ENCODE measurements around the gene WNT1. TPM values are rescaled to one million over a fixed set of nuclear protein-coding genes. Genes with fewer than 3 reads are reported as not detected.

WNT1 gene
- total RNA-seq, 1 experiment from 2014 or later = not detected

DNA sequence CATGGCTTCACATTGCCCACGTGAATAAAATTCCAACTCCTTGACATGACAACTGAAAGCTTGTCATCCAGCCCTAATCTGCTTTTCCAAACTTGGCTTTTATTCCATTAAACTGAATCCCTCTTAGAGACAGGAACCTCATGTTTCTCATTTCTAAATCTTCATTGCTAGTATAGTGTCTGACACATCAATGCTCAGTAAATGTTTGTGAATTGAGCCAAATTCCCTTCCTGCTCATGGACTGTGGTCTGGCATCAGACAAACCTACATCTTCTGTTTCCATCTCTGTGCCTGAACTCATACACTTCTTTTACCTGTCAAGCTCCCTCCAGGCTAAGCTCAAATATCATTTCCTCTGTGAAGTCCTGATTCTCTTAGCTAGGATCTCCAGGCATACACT, 48.6 kb upstream of the WNT1 start:
- peaks cover 29 to 60% (median 42%) of the 10 kb centered on the region in 3 experiments for H3K36me3 Mint-ChIP-seq (ENCODE audit: insufficient read depth in 1 of 3, low read depth in 3 of 3)
- no peak overlapping the region for H2BK5ac ChIP-seq (ENCODE audit: insufficient read length, low read length)
- no peak overlapping the region for H3K27ac ChIP-seq (ENCODE audit: insufficient read length, low read depth, low read length)
- no peak overlapping the region for H3K4me2 ChIP-seq (ENCODE audit: insufficient read depth, insufficient read length, low read length)
- no peak overlapping the region for H3K27ac Mint-ChIP-seq
- no peak overlapping the region for H2AK5ac ChIP-seq (ENCODE audit: insufficient read length, low read length)
- H3K79me2 ChIP-seq (ENCODE audit: insufficient read depth, low read length) = no peaks in the 10 kb centered on the region
- H4K20me1 ChIP-seq (ENCODE audit: control insufficient read depth, insufficient read depth, insufficient read length) = no peaks in the 10 kb centered on the region
- no peaks in the 10 kb centered on the region for H3K9me3 ChIP-seq (ENCODE audit: control insufficient read depth, low read depth, low read length)
- H2BK120ac ChIP-seq (ENCODE audit: low read depth, low read length, poor library complexity, severe bottlenecking) = no peak overlapping the region
- no peak overlapping the region for H4K91ac ChIP-seq (ENCODE audit: insufficient read length, low read depth, low read length)
- H2BK12ac ChIP-seq (ENCODE audit: insufficient read length, low read depth, low read length) = no peak overlapping the region
- H3K56ac ChIP-seq (ENCODE audit: insufficient read length, low read depth, low read length) = no peak overlapping the region
- peaks cover 3 to 5% of the 10 kb centered on the region in 2 experiments for H3K4me1 Mint-ChIP-seq
- H3K9me3 Mint-ChIP-seq = no peaks in the 10 kb centered on the region
- H2BK20ac ChIP-seq (ENCODE audit: low read depth, low read length, poor library complexity, severe bottlenecking) = no peak overlapping the region
- H4K8ac ChIP-seq (replicated peaks; ENCODE audit: insufficient read length, low read depth, low read length) = no peak overlapping the region
- no peak overlapping the region for H3K18ac ChIP-seq (ENCODE audit: insufficient read length, low read depth, low read length)
- H3K23me2 ChIP-seq (ENCODE audit: insufficient read length, low read depth, low read length, poor library complexity, severe bottlenecking) = peaks cover 2% of the 10 kb centered on the region
- no peaks in the 10 kb centered on the region for H3K27me3 ChIP-seq (ENCODE audit: insufficient read depth, low read length)
- no peak overlapping the region for H3T11ph ChIP-seq (ENCODE audit: low read length)
- H4K5ac ChIP-seq (ENCODE audit: insufficient read length, low read depth, low read length) = no peak overlapping the region
- TF ChIP-seq, protein P1, sequence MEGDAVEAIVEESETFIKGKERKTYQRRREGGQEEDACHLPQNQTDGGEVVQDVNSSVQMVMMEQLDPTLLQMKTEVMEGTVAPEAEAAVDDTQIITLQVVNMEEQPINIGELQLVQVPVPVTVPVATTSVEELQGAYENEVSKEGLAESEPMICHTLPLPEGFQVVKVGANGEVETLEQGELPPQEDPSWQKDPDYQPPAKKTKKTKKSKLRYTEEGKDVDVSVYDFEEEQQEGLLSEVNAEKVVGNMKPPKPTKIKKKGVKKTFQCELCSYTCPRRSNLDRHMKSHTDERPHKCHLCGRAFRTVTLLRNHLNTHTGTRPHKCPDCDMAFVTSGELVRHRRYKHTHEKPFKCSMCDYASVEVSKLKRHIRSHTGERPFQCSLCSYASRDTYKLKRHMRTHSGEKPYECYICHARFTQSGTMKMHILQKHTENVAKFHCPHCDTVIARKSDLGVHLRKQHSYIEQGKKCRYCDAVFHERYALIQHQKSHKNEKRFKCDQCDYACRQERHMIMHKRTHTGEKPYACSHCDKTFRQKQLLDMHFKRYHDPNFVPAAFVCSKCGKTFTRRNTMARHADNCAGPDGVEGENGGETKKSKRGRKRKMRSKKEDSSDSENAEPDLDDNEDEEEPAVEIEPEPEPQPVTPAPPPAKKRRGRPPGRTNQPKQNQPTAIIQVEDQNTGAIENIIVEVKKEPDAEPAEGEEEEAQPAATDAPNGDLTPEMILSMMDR (conservative IDR thresholded peaks at IDR 0.05) = no peak
- no peak overlapping the region for H2BK15ac ChIP-seq (ENCODE audit: low read depth, low read length)
- no peak overlapping the region for H3K14ac ChIP-seq (ENCODE audit: insufficient read depth, low read length)
- no peak for DNase-seq
- H3K9ac ChIP-seq (ENCODE audit: extremely low read depth, insufficient read length, low read length) = no peak overlapping the region
- no peaks in the 10 kb centered on the region for H3K4me1 ChIP-seq (ENCODE audit: insufficient read depth, low read length)
- H3K4me3 Mint-ChIP-seq = no peak overlapping the region
- WGBS (ENCODE audit: extremely low coverage, insufficient read length, low lambda C conversion rate) = no CpG with 5 or more reads among the region's 1 CpG
- no peaks in the 10 kb centered on the region for H3K27me3 Mint-ChIP-seq (ENCODE audit: low read depth)
- no peaks in the 10 kb centered on the region for H3K79me1 ChIP-seq (ENCODE audit: insufficient read depth, low read depth, low read length, poor library complexity, severe bottlenecking)
- H3K23ac ChIP-seq (ENCODE audit: insufficient read length, low read depth, low read length) = no peak overlapping the region
- no peak overlapping the region for H3K4ac ChIP-seq (ENCODE audit: low read depth, low read length)
- no peak overlapping the region for H2AFZ ChIP-seq (ENCODE audit: low read length)

All from H9 (cell line).